Activated gamma-delta T cell (primary cell): Measurements from ENCODE around the gene FBRSL1.

Source experiments
- DNase-seq: peaks from one replicate; lab custom pipeline; 2025; lab: John Stamatoyannopoulos, UW

The FBRSL1 gene

DNA sequence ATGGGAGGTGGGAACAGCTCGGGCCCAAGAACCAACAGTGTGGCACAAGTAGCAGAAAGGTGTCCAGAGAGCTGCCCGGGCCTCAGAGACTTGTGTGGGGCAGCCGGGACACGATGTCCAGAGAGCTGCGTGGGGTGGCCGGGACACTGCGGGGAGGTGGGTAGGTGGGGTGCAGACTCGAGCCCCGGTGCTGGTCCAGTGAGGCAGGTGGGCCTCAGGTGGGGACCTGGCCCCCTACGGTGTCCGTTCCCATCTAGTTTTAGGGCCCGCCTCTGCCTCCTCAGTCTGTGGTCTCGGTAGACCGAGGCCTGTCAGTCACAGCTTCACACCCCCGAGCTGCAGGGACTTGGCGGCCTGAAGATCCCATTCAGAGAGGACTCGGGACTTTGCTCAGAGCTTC is 6.3 kb upstream of the FBRSL1 start:
- DNase-seq, result no peak

DNA sequence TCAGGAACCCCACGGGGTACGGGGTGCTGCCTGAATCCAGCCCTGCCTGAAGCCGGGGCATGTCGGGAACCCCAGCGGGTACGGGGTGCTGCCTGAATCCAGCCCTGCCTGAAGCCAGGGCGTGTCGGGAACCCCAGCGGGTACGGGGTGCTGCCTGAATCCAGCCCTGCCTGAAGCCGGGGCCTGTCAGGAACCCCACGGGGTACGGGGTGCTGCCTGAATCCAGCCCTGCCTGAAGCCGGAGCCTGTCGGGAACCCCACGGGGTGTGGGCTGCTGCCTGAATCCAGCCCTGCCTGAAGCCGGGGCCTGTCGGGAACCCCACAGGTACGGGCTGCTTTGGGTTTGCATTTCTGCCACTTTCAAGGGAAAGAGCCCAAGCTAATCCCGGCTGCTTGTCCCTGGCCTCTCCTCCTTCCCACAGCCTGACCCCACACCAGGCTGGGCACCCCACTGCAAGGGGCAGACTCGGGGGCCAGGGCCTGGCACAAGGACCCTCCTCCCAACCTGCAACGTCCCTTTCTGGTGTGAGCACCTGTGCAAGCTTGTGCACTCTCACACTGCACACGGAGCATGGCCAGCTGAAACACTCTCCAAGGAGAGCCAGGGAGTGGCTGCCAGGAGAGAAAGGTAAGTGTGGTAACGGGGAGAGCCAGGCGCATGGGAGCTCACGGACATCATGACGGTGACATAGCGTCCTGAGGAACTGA is 5.6 kb upstream of the FBRSL1 start:
- DNase-seq, result no peak

DNA sequence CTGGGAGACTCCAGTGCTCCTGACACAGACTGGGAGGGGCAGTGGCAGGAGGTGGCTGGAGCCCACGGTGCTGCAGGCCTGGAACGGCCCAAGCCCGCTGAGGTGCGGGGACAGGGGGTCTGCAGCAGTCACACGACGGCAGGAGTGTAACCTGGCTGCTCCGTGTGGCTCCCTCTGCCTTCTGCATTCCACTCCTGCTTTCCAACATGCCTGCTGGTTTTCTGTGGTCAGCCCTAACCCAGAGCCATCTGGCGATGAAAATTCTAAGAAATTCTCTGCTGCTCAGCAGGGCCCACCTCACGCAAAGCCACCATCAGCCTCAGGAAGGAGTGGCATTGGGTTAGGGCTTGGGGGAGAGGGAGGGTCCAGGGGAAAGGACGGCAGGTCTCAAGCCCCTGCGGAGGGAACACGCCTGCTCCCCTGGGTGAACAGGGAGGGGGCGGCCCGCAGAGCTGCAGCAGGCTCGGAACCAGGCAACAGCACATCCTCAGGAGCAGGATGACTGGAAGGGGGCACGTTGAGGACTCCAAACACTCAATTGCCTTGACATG is 5.0 kb upstream of the FBRSL1 start:
- DNase-seq, result no peak

DNA sequence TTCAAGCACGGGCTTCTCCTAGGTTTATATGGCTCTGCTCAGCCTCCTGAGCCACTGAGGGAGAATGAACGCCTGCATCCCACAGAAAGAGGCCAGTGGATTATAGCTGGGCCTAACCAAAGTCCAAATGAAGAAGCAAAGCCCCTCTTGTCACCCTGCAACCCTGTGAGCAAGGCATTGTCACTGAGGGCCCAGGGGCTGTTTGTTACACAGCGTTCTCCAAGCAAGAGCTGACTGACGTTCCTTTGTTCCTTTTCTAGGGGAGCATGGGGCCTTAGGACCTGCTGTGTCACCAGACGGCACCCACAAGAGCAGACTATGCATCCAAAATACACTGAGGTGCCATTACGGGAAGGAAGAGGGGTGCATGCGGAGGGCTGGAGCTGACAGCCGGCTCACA is 4.3 kb upstream of the FBRSL1 start:
- no peak for DNase-seq

DNA sequence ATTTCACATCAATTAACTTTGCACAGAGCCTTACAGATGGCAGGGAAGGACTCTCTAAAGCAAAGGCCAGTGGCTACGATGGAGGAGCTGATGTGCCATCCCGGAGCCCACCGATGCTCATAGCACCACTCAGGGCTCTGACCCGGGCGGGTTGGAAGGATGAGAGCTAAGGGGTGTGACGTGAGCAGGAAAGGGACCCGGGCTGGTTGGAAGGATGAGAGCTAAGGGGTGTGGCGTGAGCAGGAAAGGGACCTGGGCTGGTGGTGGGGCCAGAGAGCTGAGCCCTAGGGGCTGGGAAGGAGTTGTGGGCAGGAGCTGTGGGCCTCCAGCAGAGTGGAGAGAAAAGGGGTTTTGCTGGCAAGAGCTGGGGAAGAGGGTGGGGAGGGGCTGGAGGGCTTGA is 3.8 kb upstream of the FBRSL1 start:
- DNase-seq, result no peak

DNA sequence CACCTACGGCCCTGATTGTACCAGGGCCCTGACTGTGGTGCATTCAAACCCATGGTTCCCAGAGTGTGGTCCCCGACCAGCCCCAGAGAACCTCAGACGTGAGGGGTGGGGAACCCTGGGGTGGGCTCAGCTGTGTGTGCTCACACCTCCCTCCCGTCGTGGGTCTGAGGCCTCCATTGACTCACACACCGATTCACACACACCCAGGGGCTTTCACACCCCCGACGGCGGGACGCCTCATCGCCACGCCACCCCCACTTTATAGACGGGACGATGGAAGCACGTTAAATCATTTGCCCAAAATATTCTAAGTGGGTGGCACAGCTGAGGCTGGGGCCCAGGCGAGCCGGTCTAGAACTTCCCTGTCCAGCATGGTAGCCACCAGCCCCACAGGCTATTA is 3.4 kb upstream of the FBRSL1 start:
- no peak for DNase-seq

DNA sequence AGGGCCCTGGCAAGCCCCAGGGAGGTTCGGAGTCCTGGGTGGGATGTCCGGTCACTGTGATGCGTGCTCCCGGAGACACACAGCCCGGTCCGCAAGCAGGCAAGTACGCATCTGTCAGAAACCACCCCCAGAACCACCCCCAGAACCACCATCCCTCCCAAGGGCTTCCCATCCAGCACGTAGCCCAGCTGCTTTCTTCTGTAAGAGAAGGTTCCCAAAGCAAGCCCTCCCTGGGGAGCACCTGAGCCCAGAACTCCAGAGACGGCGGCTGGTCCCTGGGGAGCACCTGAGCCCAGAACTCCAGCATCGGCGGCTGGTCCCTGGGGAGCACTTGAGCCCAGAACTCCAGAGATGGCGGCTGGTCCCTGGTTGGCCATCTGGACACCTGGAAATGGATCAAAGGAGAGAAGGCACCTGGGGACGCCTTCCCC is 2.6 kb upstream of the FBRSL1 start:
- DNase-seq, result no peak

DNA sequence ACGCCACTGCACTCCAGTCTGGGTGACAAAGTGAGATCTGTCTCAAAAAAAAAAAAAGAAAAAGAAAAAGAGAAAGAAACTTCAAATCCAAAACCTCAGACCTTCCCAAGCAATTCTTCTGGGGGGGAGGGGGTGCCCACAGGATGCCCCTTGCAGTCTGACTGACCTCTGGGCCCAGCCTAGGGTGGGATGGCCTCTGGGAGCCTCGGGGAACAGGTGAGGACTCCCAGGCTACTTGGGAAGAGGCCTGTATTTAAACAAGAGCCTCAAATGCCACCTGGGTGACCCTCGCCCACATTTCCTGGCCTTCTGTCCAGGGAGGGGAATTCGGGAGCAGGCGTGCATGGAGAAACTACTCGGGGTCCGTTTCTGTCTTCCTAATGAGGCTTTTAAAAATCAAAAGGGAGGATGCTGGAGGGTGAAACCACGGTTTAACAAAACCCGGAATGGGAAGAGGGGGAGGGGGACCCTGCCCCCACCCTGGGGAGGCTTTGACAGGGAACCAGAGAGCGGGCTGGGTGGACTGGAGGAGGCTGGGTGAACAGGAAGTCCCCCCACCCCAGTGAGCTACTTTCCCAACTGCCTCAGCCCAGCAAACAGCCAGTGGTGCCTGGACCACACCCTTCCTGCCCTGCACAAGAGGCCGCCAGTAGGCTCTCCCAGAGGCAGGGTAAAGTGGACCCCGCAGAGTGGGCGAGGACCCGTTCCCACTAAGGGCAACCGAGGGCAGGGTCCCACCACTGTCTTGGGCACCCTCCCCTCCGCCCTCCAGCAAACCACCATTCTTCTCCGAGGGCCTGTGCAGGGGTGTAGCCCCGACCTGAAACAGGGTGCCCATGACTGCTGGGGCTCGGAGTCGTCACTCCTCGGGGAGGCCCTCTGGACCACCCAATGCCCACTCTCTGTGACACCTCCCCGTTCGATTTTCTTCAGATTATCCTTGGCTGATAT is 1.5 kb upstream of the FBRSL1 start:
- no peak for DNase-seq

DNA sequence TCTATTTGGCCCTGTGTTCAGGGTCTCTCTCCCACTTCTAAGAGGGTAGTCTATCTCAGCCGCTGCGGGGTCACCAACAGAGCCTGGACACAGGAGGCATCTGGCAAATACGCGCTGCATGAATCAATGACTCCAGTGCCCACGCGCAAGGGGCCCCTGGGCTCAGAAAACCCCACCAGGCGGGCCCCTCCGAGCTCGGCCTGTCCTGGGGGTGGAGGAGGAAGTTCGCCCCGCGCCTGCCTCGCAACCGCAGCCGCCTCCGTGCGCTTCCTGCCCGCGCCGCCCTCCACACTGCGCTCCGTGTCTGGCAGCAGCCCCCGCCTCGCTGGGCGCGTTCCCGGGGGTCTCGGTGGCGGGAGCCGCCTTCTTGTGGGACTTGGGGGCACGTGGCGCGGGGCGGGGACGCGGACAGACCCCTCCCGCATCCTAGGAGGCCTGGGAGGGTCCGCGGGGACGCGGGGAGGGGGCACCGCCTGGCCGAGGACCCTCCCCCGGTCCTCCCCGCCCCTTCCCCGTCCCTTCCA is 811 bp upstream of the FBRSL1 start:
- DNase-seq, result peak; percentile 64

DNA sequence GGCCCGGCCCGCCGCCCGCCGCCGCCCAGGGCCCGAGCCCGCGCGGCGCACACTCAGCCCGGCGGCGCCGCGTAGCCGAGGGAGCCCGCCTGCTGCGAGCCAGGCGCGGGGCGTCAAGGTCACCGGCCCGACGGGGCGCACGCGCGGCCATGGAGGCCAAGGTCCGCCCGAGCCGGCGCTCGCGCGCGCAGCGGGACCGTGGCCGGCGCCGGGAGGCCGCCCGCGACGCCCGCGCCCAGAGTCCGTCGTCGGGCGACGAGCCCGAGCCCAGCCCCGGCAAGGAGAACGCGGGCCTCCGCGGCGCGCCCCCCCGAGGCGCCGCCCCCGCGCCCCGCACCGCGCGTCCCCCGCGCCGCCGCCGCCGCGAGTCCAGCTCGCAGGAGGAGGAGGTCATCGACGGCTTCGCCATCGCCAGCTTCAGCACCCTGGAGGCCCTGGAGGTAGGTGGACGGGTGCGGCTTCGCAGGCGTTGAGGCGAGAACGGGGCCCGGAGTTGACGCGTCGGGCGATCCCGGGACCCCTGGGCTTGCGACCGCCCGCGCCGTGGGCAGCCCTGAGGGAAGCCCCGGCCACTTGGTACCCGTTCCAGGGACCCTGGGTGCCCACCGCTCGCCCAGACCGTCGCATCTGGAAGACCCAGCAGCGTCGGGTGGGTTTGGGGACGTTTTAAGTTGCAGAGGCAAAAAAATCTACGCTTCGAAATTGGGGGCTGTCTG is 629 bp downstream of the FBRSL1 start:
- peak; percentile 29 for DNase-seq

DNA sequence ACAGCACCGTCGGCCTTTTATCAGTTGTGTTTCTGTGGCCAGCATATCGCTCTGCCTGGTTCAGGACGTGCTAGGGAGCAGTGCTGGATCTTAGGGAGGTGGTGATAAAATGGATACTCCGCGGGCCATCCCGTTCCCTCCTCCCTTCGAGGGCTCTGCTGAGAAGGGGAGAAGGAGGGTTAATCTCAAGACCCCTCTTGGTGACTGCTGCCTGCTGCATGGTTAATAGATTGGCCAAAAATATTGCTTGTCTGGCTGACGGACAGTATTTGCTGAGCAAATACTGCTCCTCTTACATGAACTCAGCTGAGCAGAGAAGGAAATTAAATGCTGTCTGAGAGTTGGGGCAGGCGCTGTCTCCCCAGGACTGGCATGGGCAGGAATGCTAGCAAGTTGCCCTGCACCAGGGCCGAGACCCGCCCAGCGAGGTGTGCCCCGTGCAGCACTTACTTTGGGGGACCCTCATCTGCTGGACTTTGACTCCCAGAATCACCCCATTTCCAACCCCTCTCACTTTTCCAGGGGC is 1.2 kb downstream of the FBRSL1 start:
- DNase-seq, result no peak

DNA sequence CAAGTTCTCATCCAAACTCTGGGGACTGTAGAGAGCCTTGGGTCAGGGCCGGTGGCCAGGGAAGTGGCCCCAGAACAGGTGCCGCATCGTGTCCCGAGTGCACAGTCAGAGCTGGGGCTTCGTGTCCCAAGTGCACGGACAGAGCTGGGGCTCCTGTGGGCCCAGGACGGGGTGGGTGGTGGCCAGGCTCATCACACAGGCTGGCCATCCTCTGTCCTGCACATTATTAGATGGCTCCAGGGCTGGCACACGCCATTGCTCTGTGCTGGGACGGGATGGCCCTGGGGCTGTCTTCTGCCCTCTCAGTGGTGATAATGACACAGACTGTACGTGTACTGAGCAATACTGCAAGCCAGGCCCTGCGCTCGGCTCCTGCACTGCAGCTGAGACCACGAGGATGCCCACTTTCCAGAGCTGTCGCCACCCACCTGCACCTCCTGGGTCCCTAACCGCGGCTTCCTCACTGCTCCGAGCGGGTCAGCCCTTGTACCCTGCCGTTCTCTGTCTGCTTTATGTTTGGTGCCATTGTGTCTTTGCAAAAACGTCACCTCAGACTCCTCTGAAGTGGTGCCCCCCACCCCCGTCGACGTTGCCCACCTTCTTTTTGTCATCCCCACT is 1.9 kb downstream of the FBRSL1 start:
- no peak for DNase-seq

DNA sequence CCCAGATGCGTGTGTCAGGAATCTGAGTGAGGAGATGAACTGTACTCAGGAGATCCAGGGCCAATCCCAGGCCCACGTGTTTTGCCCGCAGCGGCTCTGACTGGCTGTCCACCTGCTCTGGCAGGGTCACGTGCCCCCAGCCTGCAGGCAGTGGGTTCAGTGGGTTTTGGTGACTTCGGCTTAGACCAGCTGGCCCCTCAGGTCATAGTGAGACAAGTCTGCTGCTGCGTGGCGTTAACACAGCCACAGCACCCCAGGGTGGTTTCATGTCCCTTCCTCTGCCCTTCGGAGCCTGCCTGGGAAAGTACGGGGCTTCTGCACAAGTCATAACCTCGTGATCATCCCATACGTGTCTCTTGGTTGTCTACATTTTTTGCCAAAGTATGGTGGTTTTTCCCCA is 2.6 kb downstream of the FBRSL1 start:
- no peak for DNase-seq

DNA sequence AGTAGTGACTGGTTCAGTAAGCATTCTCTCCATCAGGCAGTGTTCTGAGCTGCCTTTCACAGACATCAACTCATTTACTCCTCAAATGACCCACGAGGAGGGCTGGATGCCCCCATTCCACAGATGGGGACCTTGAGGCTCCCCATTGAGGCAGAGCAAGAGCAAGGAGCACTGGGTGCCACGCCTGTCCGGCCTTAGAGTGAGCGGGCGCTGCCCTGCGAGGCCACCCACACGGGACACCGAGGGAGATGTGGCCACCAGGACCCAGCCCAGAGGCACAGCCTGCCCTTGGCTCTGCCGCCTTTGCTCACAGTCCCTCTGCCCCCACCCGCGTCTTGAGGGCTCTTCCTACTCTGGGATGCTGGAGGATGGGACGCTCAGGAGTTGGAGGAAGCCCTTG is 3.0 kb downstream of the FBRSL1 start:
- DNase-seq, result no peak

DNA sequence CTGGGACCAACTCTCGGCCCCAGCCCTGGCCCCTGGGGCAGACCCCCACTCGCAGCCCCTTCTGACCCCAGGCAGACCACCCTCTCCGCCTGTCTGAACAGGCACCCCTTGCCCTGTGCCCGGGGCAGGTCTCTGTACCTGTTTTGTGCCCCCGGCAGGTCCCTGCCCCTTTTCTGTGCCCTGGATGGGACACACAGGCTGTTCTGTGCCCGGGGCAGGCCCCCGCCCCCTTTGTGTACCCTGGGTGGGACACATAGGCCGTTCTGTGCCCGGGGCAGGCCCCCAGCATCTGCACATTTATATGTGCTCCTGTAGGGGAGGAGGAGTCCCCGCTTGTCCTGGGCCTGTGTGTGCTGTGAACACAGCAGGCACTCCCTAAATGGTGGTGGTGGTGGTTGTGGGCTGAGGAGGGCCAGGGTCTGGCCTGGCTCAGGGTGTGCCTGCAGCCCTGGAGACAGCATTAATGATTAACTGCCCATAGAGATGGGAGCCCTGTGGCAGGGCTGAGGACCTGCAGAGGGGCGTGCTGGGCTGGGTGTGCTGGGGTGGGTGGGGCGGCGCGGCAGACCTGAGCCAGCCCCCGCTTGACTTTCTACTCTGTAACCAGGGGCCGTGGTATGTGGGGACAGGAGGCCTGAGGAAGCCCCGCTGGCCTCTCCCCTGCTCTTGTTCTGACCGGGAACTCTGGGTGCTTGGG is 3.7 kb downstream of the FBRSL1 start:
- no peak for DNase-seq

DNA sequence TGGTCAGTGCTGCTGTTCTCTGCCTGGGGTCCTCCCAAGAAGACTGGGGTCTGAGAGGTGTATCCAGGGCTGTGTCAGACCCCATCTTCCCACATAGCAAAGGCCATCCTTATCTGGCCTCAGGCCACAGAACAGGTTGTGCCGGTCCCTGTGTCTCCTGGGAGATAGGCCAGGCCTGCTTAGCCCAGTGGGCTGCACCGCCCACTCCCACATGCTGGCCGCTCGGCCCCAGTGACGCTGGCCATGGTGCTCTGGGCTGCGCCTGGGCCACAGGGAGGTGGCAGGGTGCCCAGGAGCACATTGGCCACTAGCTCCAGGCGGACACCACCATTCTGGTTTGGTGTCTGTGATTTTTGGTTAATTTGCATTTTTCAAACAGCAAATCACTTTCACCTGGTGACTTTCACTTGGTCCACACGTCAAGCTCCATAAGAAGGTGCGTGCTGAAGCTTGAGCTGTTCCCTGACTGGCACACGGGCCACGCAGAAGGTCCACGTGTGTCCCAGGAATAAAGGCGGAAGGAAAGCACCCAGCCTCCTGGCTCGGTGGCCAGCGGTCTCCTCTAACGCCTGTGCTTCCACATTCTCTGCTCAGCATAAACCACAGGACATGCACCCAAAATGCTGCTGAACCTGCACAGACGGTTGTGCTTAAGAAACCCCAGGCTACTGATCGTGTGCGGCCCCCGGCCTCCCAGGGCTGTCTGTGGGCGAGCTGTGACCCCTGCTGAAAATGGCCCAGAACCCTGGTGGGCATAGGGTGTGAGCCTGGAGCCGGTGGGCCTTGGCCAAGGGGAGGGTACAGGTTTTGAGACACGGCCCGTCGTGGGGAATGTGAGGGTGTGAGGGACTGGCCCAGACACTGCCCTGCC is 4.6 kb downstream of the FBRSL1 start:
- DNase-seq, result no peak

DNA sequence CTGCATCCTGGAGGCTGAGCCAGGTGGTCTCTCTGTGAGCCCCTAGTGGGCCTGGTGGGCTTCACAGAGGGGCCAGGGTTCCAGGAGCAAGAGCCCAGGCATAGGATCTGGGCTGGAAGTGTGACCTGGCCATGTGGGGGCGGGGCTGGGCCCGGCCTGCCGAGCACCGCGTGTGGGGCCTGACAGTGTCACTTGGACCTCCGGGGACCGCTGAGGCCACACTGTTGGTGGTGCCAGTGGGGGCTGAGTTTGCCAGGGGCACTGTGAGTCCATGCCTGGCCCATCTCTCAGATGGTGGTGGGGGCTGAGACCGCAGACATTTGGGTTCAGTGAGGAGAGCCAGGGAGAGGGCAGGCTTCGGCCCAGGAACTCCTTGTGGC is 5.2 kb downstream of the FBRSL1 start:
- DNase-seq, result no peak

DNA sequence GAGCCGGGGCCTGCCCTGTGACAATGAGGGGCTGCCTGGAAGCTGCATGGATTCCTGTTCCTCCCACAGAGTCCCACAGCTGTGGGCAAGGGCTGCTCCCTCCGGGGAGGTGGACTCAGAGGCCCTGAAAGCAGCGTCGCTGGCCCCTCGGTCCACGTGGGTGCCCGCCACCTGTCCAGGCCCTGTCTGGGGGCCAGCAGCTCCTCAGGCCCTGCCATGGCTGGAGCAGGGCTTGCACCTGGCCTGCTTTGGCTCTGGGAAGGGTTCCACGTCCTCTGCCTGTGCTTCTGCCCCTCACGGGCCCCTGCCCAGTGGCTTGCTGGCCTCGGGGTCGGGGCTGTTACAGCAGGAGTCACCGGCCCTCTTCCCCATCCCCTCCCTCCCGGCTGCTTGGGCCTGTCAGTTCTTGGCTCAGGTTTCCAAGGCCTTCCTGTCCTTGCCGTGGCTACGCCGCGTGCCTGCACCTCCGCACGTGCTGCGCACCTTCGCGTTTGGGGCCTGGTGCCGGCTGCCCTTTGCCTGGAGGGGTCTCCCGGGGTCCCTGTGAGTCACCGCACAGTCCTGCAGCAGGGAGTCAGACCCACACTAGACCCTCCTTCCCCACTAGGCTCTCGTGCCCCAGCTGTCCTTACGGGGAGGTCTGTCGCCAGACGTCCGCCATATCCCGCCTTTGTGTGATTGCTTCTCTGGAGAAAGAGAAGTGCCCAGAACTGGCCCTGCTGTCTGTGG is 5.8 kb downstream of the FBRSL1 start:
- DNase-seq, result no peak

DNA sequence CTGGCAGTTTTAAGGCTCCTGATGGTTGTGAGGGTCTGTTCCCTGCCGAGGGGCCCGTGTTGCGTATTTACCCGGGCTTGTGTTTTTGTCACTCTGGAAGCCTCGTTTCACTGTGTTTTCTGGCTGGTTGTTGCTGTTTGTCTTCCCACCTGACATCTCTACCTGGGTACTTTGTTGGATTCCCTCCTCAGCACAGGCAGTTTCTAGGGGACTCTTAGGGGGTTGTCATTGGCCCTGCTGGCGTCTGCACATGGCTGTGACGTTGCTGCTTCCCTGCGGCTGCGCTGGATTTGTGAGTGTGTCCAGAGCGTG is 6.4 kb downstream of the FBRSL1 start:
- no peak for DNase-seq
